ENCODE data around the gene PTPRD.
"Not testable (repeated sequence)": the region's sequence is repeated elsewhere in the genome, so short reads cannot be mapped to it uniquely, and the experiment has no call there.

Gene PTPRD

DNA sequence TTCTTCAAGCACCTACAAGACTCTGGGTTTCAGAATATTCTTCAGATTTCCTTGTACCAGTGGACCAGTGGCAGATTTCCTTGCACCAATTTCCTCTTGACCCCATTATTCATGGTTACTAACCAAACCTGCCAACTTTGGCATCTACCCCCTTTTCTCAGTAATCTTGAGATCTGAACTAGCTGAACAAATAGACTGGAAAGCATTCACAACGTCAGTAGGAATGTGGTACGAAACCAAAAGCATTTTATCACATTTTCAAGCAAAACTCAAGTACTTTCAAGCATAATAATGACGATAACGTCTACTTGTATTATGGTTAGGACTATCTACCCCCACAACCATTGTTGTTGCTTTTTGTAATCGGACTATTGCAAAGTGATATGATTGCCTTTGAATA, 1217.3 kb downstream of the PTPRD start:
- H3K4me3 ChIP-seq (ENCODE audit: low read length), result no peak overlapping the region
- no peaks in the 10 kb centered on the region for H3K27me3 ChIP-seq (replicated peaks; ENCODE audit: control insufficient read depth, insufficient read depth, low read length)
- H3K4me1 ChIP-seq (ENCODE audit: control insufficient read depth, insufficient read depth, low read length), result no peaks in the 10 kb centered on the region
- peaks cover 2% of the 10 kb centered on the region for H3K9me3 ChIP-seq (ENCODE audit: control insufficient read depth, low read length)
- no peaks in the 10 kb centered on the region for H3K36me3 ChIP-seq (ENCODE audit: control insufficient read depth, insufficient read depth, low read length, severe bottlenecking)
- no peak overlapping the region for H3K9ac ChIP-seq (ENCODE audit: low read length)
- no peak for DNase-seq (ENCODE audit: low read depth)

DNA sequence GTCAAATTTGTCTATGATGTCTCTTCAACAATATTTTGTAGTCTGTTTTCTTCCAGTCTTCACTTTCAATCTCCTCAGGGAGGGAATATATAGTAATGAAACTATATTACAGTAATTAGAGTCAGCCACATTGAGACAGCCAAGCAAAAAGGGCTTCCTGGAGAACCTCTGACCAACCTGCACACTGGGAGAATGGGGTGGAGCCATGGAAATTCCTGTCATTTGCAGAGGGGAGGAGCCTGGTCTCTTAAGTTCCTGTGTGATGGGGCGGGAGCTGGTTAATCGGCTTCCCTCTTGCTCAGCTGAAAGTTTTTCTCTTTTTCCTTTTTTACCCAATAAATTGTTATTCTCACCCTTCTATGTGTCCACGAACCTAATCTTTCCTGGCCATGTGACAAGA, 1220.0 kb downstream of the PTPRD start:
- H3K9me3 ChIP-seq (ENCODE audit: control insufficient read depth, low read length), result peaks cover 2% of the 10 kb centered on the region
- H3K4me1 ChIP-seq (ENCODE audit: control insufficient read depth, insufficient read depth, low read length), result no peaks in the 10 kb centered on the region
- H3K9ac ChIP-seq (ENCODE audit: low read length), result no peak overlapping the region
- no peaks in the 10 kb centered on the region for H3K27me3 ChIP-seq (replicated peaks; ENCODE audit: control insufficient read depth, insufficient read depth, low read length)
- no peaks in the 10 kb centered on the region for H3K36me3 ChIP-seq (ENCODE audit: control insufficient read depth, insufficient read depth, low read length, severe bottlenecking)
- no peak overlapping the region for H3K4me3 ChIP-seq (ENCODE audit: low read length)
- DNase-seq (ENCODE audit: low read depth), result no peak

- Histone ChIP-seq H3K4me3 (ENCODE audit: low read length) (no peak overlapping the region), H3K9ac (ENCODE audit: low read length) (no peak overlapping the region), H3K9me3 (ENCODE audit: control insufficient read depth, low read length) (peaks cover 2% of the 10 kb centered on the region), H3K27me3 (replicated peaks; ENCODE audit: control insufficient read depth, insufficient read depth, low read length) (no peaks in the 10 kb centered on the region), H3K36me3 (ENCODE audit: control insufficient read depth, insufficient read depth, low read length, severe bottlenecking) (no peaks in the 10 kb centered on the region), H3K4me1 (ENCODE audit: control insufficient read depth, insufficient read depth, low read length) (no peaks in the 10 kb centered on the region)
- DNase-seq (ENCODE audit: low read depth), result no peak
Observed at GRCh38 chr9:9389904-9390303, 1222.9 kb downstream of the PTPRD start.

GRCh38 chr9:9387511-9388115, 1225.2 kb downstream of the PTPRD start:
- Histone ChIP-seq H3K9me3 (ENCODE audit: control insufficient read depth, low read length) (peaks cover 2% of the 10 kb centered on the region), H3K4me3 (ENCODE audit: low read length) (no peak overlapping the region), H3K9ac (ENCODE audit: low read length) (no peak overlapping the region), H3K36me3 (ENCODE audit: control insufficient read depth, insufficient read depth, low read length, severe bottlenecking) (no peaks in the 10 kb centered on the region), H3K27me3 (replicated peaks; ENCODE audit: control insufficient read depth, insufficient read depth, low read length) (no peaks in the 10 kb centered on the region), H3K4me1 (ENCODE audit: control insufficient read depth, insufficient read depth, low read length) (no peaks in the 10 kb centered on the region)
- no peak for DNase-seq (ENCODE audit: low read depth)

DNA sequence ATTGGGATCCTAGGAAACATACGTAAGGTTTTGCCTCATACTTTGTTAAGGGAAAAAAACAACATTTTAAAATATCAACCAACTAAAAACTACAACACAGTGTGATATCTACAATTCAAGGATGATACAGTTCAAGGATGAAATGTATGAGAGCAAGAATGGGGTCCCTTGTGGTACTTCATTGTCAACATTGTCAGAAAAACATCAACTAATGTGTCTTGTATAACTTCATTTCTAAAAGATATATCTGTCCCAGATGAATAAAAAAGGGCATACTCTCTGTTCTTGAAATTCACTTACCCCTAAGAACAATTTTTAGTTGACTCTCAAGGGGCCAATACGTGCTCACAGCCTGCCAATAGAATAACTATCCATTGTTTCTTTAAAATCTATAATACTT, 1250.5 kb downstream of the PTPRD start:
- no peaks in the 10 kb centered on the region for H3K9me3 ChIP-seq (ENCODE audit: control insufficient read depth, low read length)
- no peak overlapping the region for H3K4me3 ChIP-seq (ENCODE audit: low read length)
- DNase-seq (ENCODE audit: low read depth), result no peak
- no peak overlapping the region for H3K9ac ChIP-seq (ENCODE audit: low read length)
- H3K36me3 ChIP-seq (ENCODE audit: control insufficient read depth, insufficient read depth, low read length, severe bottlenecking), result no peaks in the 10 kb centered on the region
- H3K27me3 ChIP-seq (replicated peaks; ENCODE audit: control insufficient read depth, insufficient read depth, low read length), result no peaks in the 10 kb centered on the region
- H3K4me1 ChIP-seq (ENCODE audit: control insufficient read depth, insufficient read depth, low read length), result no peaks in the 10 kb centered on the region

GRCh38 chr9:9352877-9353481, 1259.8 kb downstream of the PTPRD start:
- no peak overlapping the region for H3K9ac ChIP-seq (ENCODE audit: low read length)
- peaks cover 14% of the 10 kb centered on the region for H3K4me1 ChIP-seq (ENCODE audit: control insufficient read depth, insufficient read depth, low read length)
- no peaks in the 10 kb centered on the region for H3K27me3 ChIP-seq (replicated peaks; ENCODE audit: control insufficient read depth, insufficient read depth, low read length)
- DNase-seq (ENCODE audit: low read depth), result peak; percentile 19
- H3K4me3 ChIP-seq (ENCODE audit: low read length), result no peak overlapping the region
- no peaks in the 10 kb centered on the region for H3K36me3 ChIP-seq (ENCODE audit: control insufficient read depth, insufficient read depth, low read length, severe bottlenecking)
- H3K9me3 ChIP-seq (ENCODE audit: control insufficient read depth, low read length), result no peaks in the 10 kb centered on the region

GRCh38 chr9:9341203-9341602, 1271.6 kb downstream of the PTPRD start:
- H3K36me3 ChIP-seq (ENCODE audit: control insufficient read depth, insufficient read depth, low read length, severe bottlenecking), result no peaks in the 10 kb centered on the region
- H3K9me3 ChIP-seq (ENCODE audit: control insufficient read depth, low read length), result no peaks in the 10 kb centered on the region
- DNase-seq (ENCODE audit: low read depth), result no peak
- H3K4me1 ChIP-seq (ENCODE audit: control insufficient read depth, insufficient read depth, low read length), result no peaks in the 10 kb centered on the region
- no peak overlapping the region for H3K9ac ChIP-seq (ENCODE audit: low read length)
- H3K4me3 ChIP-seq (ENCODE audit: low read length), result no peak overlapping the region
- no peaks in the 10 kb centered on the region for H3K27me3 ChIP-seq (replicated peaks; ENCODE audit: control insufficient read depth, insufficient read depth, low read length)

DNA sequence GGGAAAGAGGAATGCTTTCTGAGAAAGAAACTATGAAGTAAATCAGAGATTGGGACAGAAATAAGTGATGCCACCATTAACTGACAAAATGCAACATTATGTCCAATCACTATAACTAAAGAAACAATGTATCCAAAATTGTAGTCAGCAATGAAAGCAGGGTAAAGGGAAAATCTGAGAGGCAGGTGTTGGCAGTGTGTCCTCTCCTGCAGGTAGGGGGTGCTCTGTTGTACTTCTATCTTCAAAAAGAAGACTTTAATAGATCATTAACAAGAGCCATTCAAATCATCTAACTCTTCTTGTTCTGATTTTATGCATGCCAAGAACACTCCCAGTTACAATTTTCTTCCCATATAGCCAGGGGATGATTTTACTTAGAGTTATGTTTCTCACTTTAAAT, 1275.7 kb downstream of the PTPRD start:
- Histone ChIP-seq H3K9me3 (ENCODE audit: control insufficient read depth, low read length) (no peaks in the 10 kb centered on the region), H3K4me1 (ENCODE audit: control insufficient read depth, insufficient read depth, low read length) (no peaks in the 10 kb centered on the region), H3K27me3 (replicated peaks; ENCODE audit: control insufficient read depth, insufficient read depth, low read length) (no peaks in the 10 kb centered on the region), H3K36me3 (ENCODE audit: control insufficient read depth, insufficient read depth, low read length, severe bottlenecking) (no peaks in the 10 kb centered on the region), H3K4me3 (ENCODE audit: low read length) (no peak overlapping the region), H3K9ac (ENCODE audit: low read length) (no peak overlapping the region)
- DNase-seq (ENCODE audit: low read depth), result no peak

GRCh38 chr9:9326749-9327148, 1286.1 kb downstream of the PTPRD start:
- Histone ChIP-seq H3K27me3 (replicated peaks; ENCODE audit: control insufficient read depth, insufficient read depth, low read length) (no peaks in the 10 kb centered on the region), H3K9me3 (ENCODE audit: control insufficient read depth, low read length) (no peaks in the 10 kb centered on the region), H3K36me3 (ENCODE audit: control insufficient read depth, insufficient read depth, low read length, severe bottlenecking) (no peaks in the 10 kb centered on the region), H3K9ac (ENCODE audit: low read length) (no peak overlapping the region), H3K4me3 (ENCODE audit: low read length) (no peak overlapping the region), H3K4me1 (ENCODE audit: control insufficient read depth, insufficient read depth, low read length) (no peaks in the 10 kb centered on the region)
- DNase-seq (ENCODE audit: low read depth), result no peak

- H3K36me3 ChIP-seq (ENCODE audit: control insufficient read depth, insufficient read depth, low read length, severe bottlenecking), result no peaks in the 10 kb centered on the region
- no peak for DNase-seq (ENCODE audit: low read depth)
- H3K27me3 ChIP-seq (replicated peaks; ENCODE audit: control insufficient read depth, insufficient read depth, low read length), result no peaks in the 10 kb centered on the region
- no peaks in the 10 kb centered on the region for H3K4me1 ChIP-seq (ENCODE audit: control insufficient read depth, insufficient read depth, low read length)
- no peak overlapping the region for H3K4me3 ChIP-seq (ENCODE audit: low read length)
- H3K9me3 ChIP-seq (ENCODE audit: control insufficient read depth, low read length), result no peaks in the 10 kb centered on the region
- H3K9ac ChIP-seq (ENCODE audit: low read length), result no peak overlapping the region
Observed at GRCh38 chr9:9319007-9319406, 1293.8 kb downstream of the PTPRD start.

DNA sequence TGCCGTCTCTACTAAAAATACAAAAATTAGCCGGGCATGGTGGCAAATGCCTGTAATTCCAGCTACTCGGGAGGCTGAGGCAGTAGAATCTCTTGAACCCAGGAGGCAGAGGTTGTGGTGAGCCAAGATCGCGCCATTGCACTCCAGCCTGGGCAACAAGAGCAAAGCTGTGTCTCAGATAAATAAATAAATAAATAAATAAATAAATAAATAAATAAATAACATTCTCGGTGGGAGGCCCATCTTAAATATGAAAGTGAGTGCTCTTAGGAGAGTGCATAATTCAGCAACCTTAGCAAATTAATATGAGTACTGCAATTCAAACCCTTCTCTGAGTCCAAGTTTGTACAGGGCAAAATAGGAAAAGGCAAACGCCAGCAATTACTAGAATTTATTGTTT, 1302.1 kb downstream of the PTPRD start:
- DNase-seq (ENCODE audit: low read depth); H3K4me1 ChIP-seq (ENCODE audit: control insufficient read depth, insufficient read depth, low read length); H3K9me3 ChIP-seq (ENCODE audit: control insufficient read depth, low read length): not testable (repeated sequence)

DNA sequence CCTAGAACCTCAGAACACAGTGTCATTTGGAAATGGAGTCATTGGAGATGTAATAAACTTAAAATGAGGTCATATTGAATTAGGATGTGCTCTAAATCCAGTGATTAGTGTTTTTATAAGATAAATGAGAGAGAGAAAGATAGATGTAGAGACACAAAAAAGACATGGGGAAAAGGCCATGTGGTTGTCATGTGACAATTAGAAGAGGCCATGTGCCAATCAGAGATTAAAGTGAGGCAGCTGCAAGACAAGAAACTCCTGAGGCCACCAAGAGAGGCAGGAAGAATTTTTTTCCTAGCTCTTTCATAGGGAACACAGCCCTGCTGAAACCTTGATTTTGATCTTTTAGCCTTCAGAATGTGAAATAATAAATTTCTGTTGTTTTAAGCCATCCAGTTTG, 1307.2 kb downstream of the PTPRD start:
- no peak overlapping the region for H3K4me3 ChIP-seq (ENCODE audit: low read length)
- no peaks in the 10 kb centered on the region for H3K36me3 ChIP-seq (ENCODE audit: control insufficient read depth, insufficient read depth, low read length, severe bottlenecking)
- DNase-seq (ENCODE audit: low read depth), result no peak
- no peaks in the 10 kb centered on the region for H3K9me3 ChIP-seq (ENCODE audit: control insufficient read depth, low read length)
- H3K4me1 ChIP-seq (ENCODE audit: control insufficient read depth, insufficient read depth, low read length), result no peaks in the 10 kb centered on the region
- H3K27me3 ChIP-seq (replicated peaks; ENCODE audit: control insufficient read depth, insufficient read depth, low read length), result no peaks in the 10 kb centered on the region
- no peak overlapping the region for H3K9ac ChIP-seq (ENCODE audit: low read length)

More for the DNA sequence above, 1302.1 kb downstream of the PTPRD start:
- H3K4me3 ChIP-seq (ENCODE audit: low read length); H3K27me3 ChIP-seq (replicated peaks; ENCODE audit: control insufficient read depth, insufficient read depth, low read length); H3K36me3 ChIP-seq (ENCODE audit: control insufficient read depth, insufficient read depth, low read length, severe bottlenecking); H3K9ac ChIP-seq (ENCODE audit: low read length): not testable (repeated sequence)
